GM21786 (cell line): Measurements from ENCODE around the gene SLC25A45.
"Not testable (repeated sequence)": the region's sequence is repeated elsewhere in the genome, so short reads cannot be mapped to it uniquely, and the experiment has no call there.

Source experiments
- ATAC-seq: cut with Tn5 transposase; IDR thresholded peaks from one replicate; pipeline ENCODE4 v1.9.1; 2021; ENCODE audit not compliant: unreplicated experiment

Gene SLC25A45

DNA sequence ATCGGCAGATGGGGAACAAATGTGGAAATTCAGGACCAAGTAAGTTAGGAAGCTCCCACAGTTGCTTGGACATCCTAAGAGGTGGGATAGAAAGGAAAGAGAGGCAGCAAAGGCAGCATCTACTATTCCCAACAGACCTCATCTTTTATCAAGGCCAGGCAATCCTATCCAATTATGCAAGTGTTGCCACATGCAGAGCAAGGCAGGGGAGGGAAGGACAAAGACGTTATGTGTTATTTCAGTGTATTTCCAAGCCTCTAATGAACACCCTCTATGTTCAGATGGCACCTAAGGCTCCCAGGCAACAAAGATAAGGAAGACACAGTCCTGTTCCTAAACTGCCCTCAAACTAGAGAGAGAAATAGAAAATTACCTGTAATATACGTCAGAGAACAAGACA is 18.7 kb downstream of the SLC25A45 start:
- no peak for ATAC-seq

DNA sequence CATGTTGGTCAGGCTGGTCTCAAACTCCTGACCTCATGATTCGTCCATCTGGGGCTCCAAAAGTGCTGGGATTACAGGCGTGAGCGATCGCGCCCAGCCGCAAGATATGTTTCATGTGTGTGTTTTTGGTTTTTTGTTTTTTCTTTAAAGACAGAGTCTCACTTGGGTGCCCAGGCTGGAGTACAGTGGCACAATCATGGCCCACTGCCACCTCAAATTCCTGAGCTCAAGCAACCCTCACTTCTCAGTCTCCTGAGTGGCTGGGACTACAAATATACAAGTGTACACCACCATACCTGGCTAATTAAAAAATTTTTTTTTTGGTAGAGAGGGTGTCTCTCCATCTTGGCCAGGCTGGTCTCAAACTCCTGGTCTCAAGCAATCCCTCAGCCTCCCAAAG is 19.5 kb downstream of the SLC25A45 start:
- ATAC-seq: no peak

DNA sequence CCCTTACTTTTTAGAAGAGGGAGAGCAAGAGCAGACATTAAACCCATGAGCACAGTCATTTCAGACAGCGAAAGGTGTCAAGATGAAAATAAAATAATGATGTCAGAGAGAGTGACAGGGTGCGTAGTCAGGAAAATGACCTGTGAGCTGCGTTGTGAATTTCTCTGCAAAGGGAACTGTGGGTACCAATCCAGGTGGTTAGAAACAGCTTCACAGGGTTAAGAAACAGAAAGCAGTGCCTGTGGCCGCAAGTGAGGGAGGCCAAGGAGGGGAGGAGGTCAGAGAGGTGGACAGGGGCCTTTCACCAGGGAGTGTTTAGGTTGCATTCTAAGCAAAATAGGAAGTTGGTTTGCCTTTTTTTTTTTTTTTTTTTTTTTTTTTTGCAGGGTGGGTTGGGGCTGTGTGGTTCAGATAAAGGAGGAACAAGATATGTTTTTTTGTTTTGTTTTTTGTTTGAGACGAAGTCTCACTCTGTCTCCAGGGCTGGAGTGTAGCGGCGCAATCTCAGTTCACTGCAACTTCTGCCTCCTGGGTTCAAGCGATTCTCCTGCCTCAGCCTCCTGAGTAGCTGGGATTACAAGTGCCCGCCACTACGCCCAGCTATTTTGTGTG is 20.0 kb downstream of the SLC25A45 start:
- peak; percentile 53 for ATAC-seq

DNA sequence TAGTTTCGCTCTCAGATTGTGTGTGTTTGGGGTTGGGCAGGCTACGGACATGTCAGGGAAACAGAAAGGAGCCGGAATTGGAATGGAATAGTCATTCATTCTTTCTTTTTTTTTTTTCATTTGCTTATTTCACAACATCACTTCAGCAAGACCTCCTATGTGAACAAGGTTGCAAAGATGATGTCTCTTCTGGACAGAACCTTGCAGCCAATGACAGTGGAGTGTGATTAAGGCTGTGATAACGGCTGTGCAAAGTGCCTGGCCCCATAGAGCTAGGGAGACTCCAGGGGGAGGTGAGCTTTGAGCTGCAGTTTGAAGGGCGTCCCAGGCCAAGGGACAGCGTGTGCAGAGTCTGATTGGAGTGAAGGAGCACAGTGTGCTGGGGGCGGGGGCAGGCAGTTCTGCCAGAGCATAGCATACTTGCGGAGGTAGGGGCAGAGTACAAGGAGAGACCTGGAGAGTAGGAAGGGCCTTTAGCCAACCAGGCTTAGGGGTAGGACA is 24.5 kb downstream of the SLC25A45 start:
- no peak for ATAC-seq

DNA sequence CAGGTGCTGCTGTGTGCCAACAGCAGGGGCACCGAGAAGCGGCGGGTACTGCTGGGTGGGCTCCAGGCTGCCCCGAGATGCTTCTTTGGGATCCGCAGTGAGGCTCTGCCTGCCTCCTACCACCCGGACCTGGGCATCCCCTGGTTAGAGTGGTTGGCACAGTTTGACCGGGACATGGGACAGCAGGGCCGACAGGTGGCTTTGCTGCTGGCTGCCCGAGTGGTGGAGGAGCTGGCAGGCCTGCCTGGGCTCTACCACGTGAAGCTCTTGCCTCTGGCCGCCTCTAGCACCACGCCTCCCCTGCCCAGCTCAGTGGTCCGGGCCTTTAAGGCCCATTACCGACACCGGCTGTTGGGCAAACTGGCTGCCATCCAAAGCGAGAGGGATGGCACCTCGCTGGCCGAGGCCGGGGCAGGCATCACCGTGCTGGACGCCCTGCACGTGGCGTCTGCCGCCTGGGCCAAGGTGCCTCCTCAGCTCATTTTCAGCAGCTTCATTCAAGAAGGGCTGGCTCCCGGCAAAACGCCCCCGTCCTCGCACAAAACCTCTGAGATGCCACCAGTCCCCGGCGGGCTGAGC is 26.0 kb downstream of the SLC25A45 start:
- ATAC-seq: no peak

DNA sequence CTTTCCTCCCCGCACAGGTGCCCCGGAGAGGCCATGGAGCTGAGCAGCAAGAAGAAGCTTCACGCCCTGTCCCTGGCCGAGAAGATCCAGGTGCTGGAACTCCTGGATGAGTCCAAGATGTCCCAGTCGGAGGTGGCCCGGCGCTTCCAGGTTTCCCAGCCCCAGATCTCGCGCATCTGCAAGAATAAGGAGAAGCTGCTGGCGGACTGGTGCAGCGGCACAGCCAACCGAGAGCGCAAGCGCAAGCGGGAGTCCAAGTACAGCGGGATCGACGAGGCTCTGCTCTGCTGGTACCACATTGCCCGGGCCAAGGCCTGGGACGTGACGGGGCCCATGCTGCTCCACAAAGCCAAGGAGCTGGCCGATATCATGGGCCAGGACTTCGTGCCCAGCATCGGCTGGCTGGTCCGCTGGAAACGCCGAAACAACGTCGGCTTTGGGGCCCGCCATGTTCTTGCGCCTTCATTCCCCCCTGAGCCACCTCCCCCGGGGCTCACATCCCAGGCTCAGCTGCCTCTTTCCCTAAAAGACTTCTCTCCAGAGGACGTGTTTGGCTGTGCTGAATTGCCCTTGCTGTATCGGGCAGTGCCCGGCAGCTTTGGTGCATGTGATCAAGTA is 26.6 kb downstream of the SLC25A45 start:
- ATAC-seq: no peak

DNA sequence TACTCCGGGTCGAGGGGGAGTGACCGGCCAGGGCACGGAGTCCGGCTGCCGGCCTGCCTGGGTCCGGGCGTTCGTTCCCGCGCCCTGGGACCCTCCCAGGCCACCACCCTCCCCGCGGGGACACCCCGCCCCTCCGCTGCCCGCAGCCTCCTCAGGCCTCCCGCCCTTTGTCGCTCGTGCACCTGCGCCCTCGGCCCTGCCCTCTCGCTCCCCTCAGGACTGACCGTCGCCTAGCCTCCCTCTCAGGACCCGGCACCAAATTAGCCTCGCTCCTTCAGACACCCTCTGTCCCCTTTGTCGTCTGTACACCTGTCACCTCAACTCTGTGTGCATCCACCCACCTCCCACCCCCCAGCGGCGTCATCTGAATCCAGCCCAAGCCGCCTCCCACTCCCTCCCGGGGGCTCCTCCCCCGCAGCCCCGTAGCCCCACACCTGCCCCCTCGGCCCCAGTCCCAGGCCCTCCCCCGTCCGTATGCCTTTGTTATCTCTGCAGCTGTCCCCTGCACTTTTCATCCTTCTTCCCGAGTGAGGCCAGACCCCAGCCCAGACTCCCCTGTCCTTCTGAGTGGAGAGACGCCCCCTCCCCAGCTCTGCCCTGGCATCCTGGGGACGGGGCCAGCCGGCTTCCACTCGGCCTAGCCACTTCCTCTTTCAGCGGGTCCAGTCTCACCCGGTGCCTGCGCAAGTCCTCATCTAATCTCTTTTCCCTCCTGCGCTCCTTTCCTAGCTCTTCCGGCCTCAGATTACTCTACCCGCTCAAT is 27.3 kb downstream of the SLC25A45 start:
- peak; percentile 25 for ATAC-seq

DNA sequence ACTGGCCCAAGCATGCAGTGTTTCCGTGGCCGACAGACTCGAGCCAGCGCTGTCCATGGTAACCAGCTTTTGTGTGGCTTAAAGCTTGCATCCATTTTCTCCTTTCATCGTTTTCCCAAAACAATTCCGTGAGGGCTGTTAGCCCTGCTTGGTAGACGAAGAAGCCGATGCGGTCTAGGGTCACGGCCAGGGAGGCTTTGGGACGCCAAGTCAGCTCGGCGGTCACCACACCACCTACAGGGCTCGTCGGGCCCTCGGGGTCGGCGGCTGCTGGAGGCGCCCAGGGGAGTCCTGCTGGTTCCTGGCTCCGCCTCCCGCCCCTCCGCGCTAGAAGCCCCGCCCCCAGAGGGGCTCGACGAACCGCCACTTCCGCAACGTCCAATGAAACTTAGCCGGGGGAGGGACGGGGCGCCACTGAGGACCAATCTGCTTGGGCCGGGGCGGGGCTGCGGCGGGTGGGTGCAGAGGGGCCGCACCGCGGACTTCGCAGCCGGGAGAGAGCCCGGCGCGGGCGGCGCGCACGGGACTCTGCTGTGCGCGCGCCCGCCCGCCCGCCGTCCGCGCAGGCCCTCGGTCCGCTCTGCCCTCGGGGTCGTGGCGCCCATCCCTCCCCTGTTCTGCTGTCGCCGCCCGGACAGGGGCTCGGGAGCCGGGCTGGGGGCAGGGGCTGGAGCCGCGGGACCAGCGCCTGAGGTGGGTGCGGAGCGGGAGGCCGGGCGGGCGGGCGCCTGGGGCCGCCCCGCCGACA is 28.0 kb downstream of the SLC25A45 start, which contains the start of gene TIGD3:
Gene TIGD3 (plus strand): TSS at position 487 of the 748 bp plus-strand sequence. CDS start 1,058 bp downstream, outside the sequence.
- peak; percentile 87 for ATAC-seq

DNA sequence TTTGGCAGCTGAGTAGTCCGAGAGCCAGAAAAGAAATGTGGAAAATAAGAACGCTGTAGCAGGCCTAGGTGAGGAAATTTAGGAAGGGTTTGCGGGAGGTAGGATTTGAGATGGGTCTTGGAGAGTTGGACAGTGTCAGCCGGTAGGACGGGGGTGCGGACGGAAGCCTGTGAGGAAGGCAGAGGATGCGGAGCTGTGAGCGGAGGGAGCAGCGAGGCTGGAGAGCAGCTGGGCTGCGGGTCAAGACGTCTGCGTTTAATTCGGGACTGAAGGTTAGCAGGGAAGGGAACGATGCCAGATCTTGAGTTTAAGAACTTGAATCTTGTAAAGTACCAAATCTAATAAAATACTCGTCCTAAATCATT is 28.6 kb downstream of the SLC25A45 start:
- ATAC-seq: no peak

DNA sequence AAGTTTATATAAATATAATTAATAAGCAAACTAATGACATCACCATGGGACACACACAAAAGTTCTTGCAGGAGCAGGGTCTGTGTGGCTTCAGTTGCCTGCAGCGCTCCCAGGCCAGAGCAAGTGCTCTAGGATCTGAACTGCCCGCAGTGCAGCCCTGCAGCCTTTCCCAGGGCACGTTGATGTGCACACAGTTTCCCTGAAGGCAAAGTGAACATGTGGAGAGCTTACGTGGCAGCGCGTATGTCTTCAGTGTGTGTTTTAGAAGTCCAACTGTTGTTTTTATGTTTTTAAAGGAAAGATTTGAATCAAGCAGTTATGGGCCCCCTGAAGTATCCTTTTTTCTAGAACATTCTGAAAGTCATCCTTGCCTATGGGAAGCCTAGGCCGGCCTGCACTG is 29.1 kb downstream of the SLC25A45 start:
- ATAC-seq: no peak

DNA sequence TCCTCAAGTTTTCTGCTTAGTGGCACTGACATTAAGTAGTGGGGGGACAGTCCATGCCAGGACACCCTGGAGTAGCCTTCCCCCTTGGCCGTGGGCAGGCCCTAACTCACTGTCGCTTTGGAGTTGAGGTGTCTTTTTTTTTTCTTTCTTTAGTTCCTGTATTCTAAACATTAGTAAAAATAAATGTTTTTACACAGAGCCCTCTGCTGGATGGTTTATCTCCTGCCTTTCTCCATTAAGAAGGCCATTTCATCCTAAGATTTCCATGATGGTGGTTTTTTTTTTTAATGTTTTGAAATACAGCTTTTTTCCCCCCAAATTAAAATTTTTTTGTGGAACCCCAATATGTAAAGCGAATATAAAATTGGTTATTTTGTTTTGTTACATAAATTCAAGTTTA is 29.7 kb downstream of the SLC25A45 start:
- ATAC-seq: no peak

DNA sequence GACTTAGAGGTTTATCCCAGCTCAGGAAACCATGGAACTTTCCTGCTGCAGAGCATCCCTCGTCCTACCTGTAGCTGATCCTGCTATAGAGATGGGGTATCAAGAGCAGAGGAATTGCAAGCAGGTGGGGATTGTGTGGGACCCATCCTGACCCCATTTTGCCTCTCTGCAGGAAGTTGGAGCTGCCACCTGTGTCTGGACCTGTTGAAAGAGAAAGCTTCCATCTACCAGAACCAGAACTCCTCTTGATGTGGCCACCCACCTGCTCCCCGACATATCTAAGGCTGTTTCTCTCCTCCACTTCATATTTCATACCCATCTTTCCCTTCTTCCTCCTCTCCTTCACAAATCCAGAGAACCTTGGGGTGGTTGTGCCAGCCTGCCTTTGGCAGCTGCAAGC is 30.9 kb downstream of the SLC25A45 start:
- no peak for ATAC-seq

DNA sequence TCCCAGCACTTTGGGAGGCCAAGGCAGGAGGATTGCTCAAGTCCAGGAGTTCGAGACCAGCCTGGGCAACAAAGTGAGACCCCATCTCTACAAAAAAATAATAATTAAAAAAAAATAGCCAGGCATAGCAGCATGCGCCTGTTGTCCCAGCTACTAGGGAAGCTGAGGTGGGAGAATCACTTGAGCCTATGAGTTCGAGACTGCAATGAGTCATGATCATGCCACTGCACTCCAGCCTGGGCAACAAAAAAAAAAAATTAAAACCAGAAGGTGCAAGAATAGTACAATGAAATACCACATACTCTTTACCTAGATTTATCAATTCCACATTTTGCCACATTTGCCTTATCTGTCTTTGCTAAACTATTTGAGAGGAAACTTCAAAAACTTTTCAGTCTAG is 40.6 kb downstream of the SLC25A45 start:
- no peak for ATAC-seq

DNA sequence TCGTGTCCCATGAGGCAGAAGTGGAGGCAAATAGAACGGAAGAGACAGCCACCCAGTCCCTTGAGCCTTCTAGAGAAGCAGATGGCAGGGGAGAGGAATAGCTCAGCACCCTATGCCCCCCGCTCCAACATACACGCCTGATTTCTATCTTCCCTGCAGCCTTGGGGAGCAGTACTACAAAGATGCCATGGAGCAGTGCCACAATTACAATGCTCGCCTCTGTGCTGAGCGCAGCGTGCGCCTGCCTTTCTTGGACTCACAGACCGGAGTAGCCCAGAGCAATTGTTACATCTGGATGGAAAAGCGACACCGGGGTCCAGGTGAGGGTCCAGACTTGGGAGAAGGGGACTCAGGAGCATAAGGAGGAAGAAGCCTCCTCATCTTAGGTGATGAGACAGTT is 42.2 kb downstream of the SLC25A45 start:
- no peak for ATAC-seq

DNA sequence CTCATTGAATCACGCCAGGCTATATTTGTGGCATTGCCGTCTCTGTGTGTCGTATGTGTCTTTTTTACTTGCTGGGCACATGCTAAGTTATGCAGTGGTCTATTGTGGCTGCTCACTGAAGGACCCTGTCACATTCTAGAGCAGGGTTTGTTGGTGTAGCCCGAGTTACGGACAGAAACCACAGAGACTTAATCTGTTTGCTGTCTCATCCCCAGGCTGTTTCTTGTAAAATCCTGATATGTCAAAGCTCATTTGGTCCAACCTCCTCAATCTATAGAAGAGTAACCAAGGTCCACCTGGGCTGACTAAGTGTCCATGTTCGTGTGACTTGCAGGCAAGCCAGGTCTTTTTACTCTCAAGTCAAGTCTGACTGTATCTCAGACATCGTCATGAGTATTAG is 43.8 kb downstream of the SLC25A45 start:
- ATAC-seq: no peak

DNA sequence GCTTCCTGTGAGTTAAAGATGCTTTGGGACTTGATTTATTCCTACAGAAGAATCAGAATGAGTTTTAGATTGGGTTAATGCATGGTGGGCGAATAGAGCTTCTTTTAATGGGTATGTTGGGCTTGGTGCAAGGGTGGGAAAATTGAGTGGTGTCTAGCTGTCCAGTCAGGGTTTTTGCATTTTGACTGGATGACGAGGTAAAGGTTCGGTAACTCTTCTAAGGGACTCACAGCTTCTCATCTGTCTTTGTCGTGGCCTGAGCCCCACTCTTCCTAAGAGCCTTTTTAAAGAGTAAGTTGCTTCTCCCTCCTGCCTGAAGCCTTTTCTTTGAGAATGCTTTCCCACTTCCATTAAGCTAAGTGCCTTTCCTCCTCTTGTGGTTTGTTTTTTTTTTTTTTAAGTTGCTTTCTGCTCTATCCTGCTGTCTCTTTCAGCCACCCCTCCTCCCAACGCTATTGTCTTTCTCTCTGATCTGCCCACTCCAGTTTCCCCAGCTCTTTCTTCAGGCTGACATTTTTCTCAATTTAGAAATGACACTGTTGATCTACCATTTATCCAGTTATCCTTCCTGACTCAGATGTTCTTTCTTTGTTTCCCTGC is 47.6 kb downstream of the SLC25A45 start:
- ATAC-seq: no peak

DNA sequence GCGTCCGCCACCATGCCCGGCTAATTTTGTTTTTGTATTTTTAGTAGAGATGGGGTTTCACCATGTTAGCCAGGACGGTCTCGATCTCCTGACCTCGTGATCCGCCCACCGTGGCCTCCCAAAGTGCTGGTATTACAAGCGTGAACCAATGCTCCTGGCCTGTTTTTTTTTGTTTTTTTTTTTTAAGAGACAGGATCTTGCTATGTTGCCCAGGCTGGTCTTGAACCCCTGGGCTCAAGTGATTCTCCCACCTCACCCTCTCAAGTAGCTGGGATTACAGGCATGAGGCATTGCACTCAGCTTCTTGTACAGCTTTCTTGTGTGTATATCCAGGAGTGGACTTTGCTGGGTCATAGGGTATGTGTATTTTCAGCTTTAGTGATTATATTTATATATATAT is 49.9 kb downstream of the SLC25A45 start:
- not testable (repeated sequence) for ATAC-seq

DNA sequence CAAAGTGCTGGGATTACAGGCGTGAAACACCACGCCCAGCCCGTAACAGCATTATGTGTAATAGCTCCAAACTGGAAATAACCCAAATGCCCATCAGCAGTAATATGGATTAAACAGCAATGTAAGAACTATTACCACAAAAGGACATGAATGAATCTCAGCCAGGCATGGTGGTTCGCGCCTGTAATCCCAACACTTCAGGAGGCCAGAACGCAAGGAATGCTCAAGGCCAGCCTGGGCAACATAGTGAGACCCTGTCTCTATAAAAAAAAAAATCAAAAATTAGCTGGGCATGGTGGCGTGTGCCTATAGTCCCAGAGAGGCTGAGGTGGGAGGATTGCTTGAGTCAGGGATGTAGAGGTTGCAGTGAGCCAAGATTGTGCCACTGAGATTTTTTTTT is 51.9 kb downstream of the SLC25A45 start:
- ATAC-seq: no peak

DNA sequence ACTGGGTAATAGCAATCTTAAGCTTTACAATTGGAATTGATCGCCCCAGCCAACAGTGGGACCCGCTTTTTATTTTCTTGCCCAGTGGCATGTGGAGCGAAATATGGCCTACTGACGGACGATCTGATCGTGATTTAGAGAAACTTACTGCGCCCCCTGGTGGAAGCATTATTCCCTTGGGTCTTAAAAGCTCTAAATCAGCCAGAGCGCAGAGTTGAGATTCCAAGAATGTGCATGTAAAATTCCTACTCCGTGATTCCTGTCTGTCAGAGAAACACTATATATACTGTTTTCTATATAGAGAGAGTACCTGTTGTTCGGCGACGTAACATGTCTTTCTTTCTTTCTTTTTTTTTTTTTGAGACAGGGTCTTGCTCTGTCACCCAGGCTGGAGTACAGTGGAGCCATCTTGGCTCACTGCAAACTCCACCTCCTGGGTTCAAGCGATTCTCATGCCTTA is 52.5 kb downstream of the SLC25A45 start:
- ATAC-seq: no peak

DNA sequence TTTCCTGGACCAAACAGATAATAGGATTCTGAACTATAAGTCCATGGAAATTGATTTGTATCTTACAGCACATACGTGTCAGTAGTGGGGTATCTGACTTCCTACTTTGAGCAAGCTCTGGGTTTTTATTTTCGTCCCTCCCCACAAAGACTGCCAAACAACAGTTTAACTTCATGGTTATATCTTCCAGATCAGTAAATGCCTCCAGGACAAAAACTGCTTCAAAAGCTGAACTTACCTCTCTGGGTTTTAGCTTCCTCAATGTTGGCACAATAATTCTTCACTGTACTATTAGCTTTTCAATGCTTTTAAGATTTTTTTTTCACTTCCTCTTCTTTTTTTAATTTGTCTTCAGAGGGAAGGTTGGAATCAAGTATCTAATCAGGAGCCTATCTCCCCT is 53.0 kb downstream of the SLC25A45 start:
- ATAC-seq: no peak

DNA sequence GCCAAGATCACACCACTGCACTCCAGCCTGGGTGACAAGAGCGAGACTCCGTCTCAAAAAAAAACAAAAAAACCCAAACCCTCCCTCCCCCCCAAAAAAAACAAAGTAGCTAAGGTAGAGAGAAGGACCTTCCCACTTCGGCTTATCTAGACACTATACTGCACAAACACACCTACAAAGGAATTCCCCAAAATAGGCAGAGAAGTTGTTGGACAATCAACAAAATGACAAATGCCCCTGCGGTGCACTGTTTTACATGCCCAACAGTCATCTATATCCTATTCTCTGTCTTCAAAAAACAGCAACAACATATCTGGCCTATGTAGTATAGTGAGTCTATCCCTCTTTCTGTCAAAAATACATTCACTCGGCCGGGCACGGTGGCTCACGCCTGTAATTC is 55.4 kb downstream of the SLC25A45 start:
- ATAC-seq: no peak
